Esophagus muscularis mucosa (tissue), 4 donors: Measurements from ENCODE around the gene RBM44. TPM values are rescaled to one million over a fixed set of nuclear protein-coding genes. Genes with fewer than 3 reads are reported as not detected.

ENCODE experiments used
- DNase-seq: peaks from one replicate; pipeline ENCODE4 v3.0.0-alpha.2; 2017; ENCODE audit errors: extremely low spot score
- H3K27ac ChIP-seq, 4 donors: fragments of 200-600 bp; sonication (generic); replicated peaks in 1 of 4; 1 replicate in 3 of 4; 2 replicates in 1 of 4; pipeline ENCODE4 v1.5.1; 2016 to 2019; ENCODE audit warnings: mild to moderate bottlenecking in 1 of 4
- H3K27me3 ChIP-seq, 4 donors: fragments of 200-600 bp; sonication (generic); one replicate each; pipeline versions ENCODE4 v1.5.1 to v1.6.0; 2016 to 2019
- H3K36me3 ChIP-seq, 4 donors: fragments of 200-600 bp; sonication (generic); one replicate each; pipeline ENCODE4 v1.5.1; 2016 to 2019
- H3K4me1 ChIP-seq, 4 donors: fragments of 200-600 bp; sonication (generic); one replicate each; pipeline ENCODE4 v1.5.1; 2016 to 2019
- H3K4me3 ChIP-seq, 4 donors: fragments of 200-600 bp; sonication (generic); 1 replicate in 2 of 4; 2 replicates in 2 of 4; pipeline ENCODE4 v1.5.1; 2016 to 2019; ENCODE audit warnings: mild to moderate bottlenecking in 4 of 4, moderate library complexity in 1 of 4
- H3K9me3 ChIP-seq, 4 donors: fragments of 200-600 bp; sonication (generic); 1 replicate in 3 of 4; 2 replicates in 1 of 4; pipeline ENCODE4 v1.5.1; 2016 to 2019
- CTCF ChIP-seq, 3 experiments: fragments of 200-600 bp in 2 of 3; fragments of 450-650 bp in 1 of 3; sonication (generic) in 2 of 3; IDR thresholded peaks; one replicate each; pipeline ENCODE4 v1.5.1; 2017 to 2019; ENCODE audit warnings: antibody characterized with exemption in 3 of 3, mild to moderate bottlenecking in 2 of 3, moderate library complexity in 1 of 3
- EP300 ChIP-seq: sonication (generic); formaldehyde crosslinking; IDR thresholded peaks from one replicate; pipeline ENCODE4 v1.6.1; 2017; ENCODE audit warnings: antibody characterized with exemption
- POLR2A ChIP-seq: fragments of 450-650 bp; IDR thresholded peaks from one replicate; pipeline ENCODE4 v1.6.1; 2017; ENCODE audit warnings: antibody characterized with exemption, moderate library complexity, mild to moderate bottlenecking, low read depth
- POLR2AphosphoS5 ChIP-seq, 2 donors: sonication (generic); formaldehyde crosslinking; IDR thresholded peaks; one replicate each; pipeline ENCODE4 v1.6.1; 2017; ENCODE audit warnings: antibody characterized with exemption in 2 of 2
- WGBS: methylation state at CpG from one replicate; pipeline ENCODE4 v1.1.5; 2018; 5-methylcytosine and 5-hydroxymethylcytosine counted together
- intact Hi-C: fragments of 100-400 bp; cut with DNase I; formaldehyde crosslinking; loops from one replicate; pipeline ENCODE4 v1.15.1; 2023
- total RNA-seq, 4 donors: library from RNA; depleted of rRNA; stranded (reverse); fragments of >200 nt; gene quantifications; one replicate each; pipeline versions ENCODE4 v1.1.0 to v1.2.1, GENCODE V29; 2016

Gene RBM44
- total RNA-seq, 4 donors from 2014 or later, result 0.42 to 0.99 (median 0.61) TPM

GRCh38 chr2:237858294-237859081 lies 59.9 kb downstream of the RBM44 start:
- Histone ChIP-seq H3K27ac (peak overlapping the region; percentile 89 to 95 (median 93)), H3K9me3 (no peaks in the 10 kb centered on the region), H3K4me1 (peaks cover 15 to 52% (median 38%) of the 10 kb centered on the region in 4 donors), H3K4me3 (peak overlapping the region; percentile 64 to 77 (median 72)), H3K36me3 (no peaks in the 10 kb centered on the region), H3K27me3 (peaks cover 0 to 10% (median 0%) of the 10 kb centered on the region in 4 donors)
- WGBS, result 41% methylated on average over 14 of the region's 14 CpGs
- intact Hi-C loops, result loop anchor here (2.0 to 10.0 kb wide), 3 partner anchors 110 to 202 kb away; partner anchors contain the start of gene SCLY
- TF ChIP-seq POLR2AphosphoS5 (IDR thresholded peaks at IDR 0.05) (peak; percentile 73 to 80), CTCF (IDR thresholded peaks at IDR 0.05) (peak; percentile 75 to 90 (median 86)), POLR2A (no peak), EP300 (no peak)
- DNase-seq, result peak; percentile 93

GRCh38 chr2:237859082-237859433 lies 60.5 kb downstream of the RBM44 start:
- H3K4me1 ChIP-seq, result peaks cover 18 to 57% (median 44%) of the 10 kb centered on the region in 4 donors
- H3K27me3 ChIP-seq, result peaks cover 0 to 10% (median 0%) of the 10 kb centered on the region in 4 donors
- intact Hi-C loops, result loop anchor here (2.0 to 10.0 kb wide), 3 partner anchors 110 to 202 kb away; partner anchors contain the start of gene SCLY
- H3K4me3 ChIP-seq, result peak overlapping the region; percentile 64 to 77 (median 72)
- H3K27ac ChIP-seq, result peak overlapping the region; percentile 89 to 95 (median 93)
- 57% methylated on average over 13 of the region's 15 CpGs for WGBS
- no peaks in the 10 kb centered on the region for H3K36me3 ChIP-seq
- H3K9me3 ChIP-seq, result no peaks in the 10 kb centered on the region
- TF ChIP-seq POLR2AphosphoS5 (IDR thresholded peaks at IDR 0.05) (no peak), EP300 (no peak), POLR2A (no peak), CTCF (IDR thresholded peaks at IDR 0.05) (no peak)
- DNase-seq, result peak; percentile 8

- no peak for TF ChIP-seq POLR2A
- peak in 1 of 2 donors; percentile 70 for TF ChIP-seq POLR2AphosphoS5 (IDR thresholded peaks at IDR 0.05)
- TF ChIP-seq CTCF (IDR thresholded peaks at IDR 0.05), result no peak
- TF ChIP-seq EP300, result no peak
- H3K9me3 ChIP-seq, result no peaks in the 10 kb centered on the region
- H3K27ac ChIP-seq, result peak within 1 kb of the TSS; percentile 89 to 95 (median 93)
- WGBS, result 2% methylated on average over 13 of the region's 79 CpGs
- H3K36me3 ChIP-seq, result no peaks in the 10 kb centered on the region
- intact Hi-C loops, result loop anchor here (2.0 to 10.0 kb wide), 4 partner anchors 38 to 201 kb away; partner anchors contain the start of gene SCLY
- peaks cover 25 to 64% (median 50%) of the 10 kb centered on the region in 4 donors for H3K4me1 ChIP-seq
- no peak for DNase-seq
- peaks cover 0 to 10% (median 0%) of the 10 kb centered on the region in 4 donors for H3K27me3 ChIP-seq
- H3K4me3 ChIP-seq, result peak within 1 kb of the TSS; percentile 64 to 77 (median 72)
These were observed 61.1 kb downstream of the RBM44 start, which contains the start of gene RAMP1 for GRCh38 chr2:237859533-237860272. Gene RAMP1, plus strand, starts transcription at chr2:237859623. Its CDS starts 53 bp downstream, at chr2:237859676.

GRCh38 chr2:237860273-237860935 lies 61.8 kb downstream of the RBM44 start:
- peak; percentile 91 for DNase-seq
- H3K4me1 ChIP-seq, result peaks cover 30 to 71% (median 57%) of the 10 kb centered on the region in 4 donors
- peak overlapping the region; percentile 89 to 95 (median 93) for H3K27ac ChIP-seq
- intact Hi-C loops, result loop anchor here (5.0 kb wide), 1 partner anchor 37 kb away; no protein-coding TSS in a partner anchor
- H3K36me3 ChIP-seq, result no peaks in the 10 kb centered on the region
- TF ChIP-seq POLR2AphosphoS5 (IDR thresholded peaks at IDR 0.05) (peak; percentile 36 to 63), CTCF (IDR thresholded peaks at IDR 0.05) (no peak)
- peaks cover 0 to 10% (median 0%) of the 10 kb centered on the region in 4 donors for H3K27me3 ChIP-seq
- 45% methylated on average over 19 of the region's 22 CpGs for WGBS
- H3K9me3 ChIP-seq, result no peaks in the 10 kb centered on the region
- H3K4me3 ChIP-seq, result peak overlapping the region; percentile 64 to 77 (median 72)
